Measurements from ENCODE around the gene ERG28. TPM values are rescaled to one million over a fixed set of nuclear protein-coding genes. Genes with fewer than 3 reads are reported as not detected.

The ERG28 gene
- total RNA-seq, 1 experiment from 2014 or later: 36.1 TPM

DNA sequence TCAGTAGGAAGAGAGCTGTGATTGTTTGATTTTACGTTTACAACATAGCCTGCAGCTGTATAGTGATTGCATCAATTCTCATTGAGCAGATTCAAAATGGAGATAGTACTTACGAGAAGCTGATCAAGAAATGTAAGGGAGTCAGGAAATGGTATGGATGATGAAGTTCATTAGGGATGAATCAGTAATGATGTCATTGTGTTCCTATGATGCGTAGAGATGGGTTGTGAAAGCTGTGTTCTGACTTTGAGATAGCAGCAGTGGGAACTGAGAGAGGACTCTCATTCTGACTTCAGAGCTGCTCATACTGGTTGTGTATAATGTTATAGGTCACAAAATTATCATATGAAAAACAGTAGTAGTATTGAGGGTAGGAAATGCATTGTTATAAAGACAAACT is 44.3 kb upstream of the ERG28 start:
- H3K36me3 ChIP-seq (ENCODE audit: control insufficient read depth, insufficient read depth, low read length): no peaks in the 10 kb centered on the region; the same call in 1 of the 2 replicates
- Mint-ChIP-seq H3K4me3 (ENCODE audit: unreplicated experiment) (no peak overlapping the region), H3K27me3 (ENCODE audit: insufficient read depth, unreplicated experiment) (no peaks in the 10 kb centered on the region), H3K9me3 (ENCODE audit: unreplicated experiment) (no peaks in the 10 kb centered on the region), H3K27ac (ENCODE audit: unreplicated experiment) (no peak overlapping the region), H3K36me3 (ENCODE audit: insufficient read depth, unreplicated experiment) (peaks cover 13% of the 10 kb centered on the region), H3K4me1 (ENCODE audit: low read depth, unreplicated experiment) (no peaks in the 10 kb centered on the region)
- no peaks in the 10 kb centered on the region for H3K9me3 ChIP-seq
- ChIA-PET POLR2A (no interaction called here), CTCF (interaction anchor here (0.7 to 0.8 kb wide), 2 partner anchors 25 to 278 kb away, joined by 3 read pairs; no protein-coding TSS in a partner anchor)
- no peaks in the 10 kb centered on the region for H3K4me1 ChIP-seq
- DNase-seq: no peak
- no peak overlapping the region for H3K4me3 ChIP-seq (ENCODE audit: low read depth, low read length)
- BruUV-seq (replicated peaks): no TSS peak
- no peaks in the 10 kb centered on the region for H3K27me3 ChIP-seq (replicated peaks; ENCODE audit: control insufficient read depth, insufficient read depth, low read length)
- TF ChIP-seq, protein P1, sequence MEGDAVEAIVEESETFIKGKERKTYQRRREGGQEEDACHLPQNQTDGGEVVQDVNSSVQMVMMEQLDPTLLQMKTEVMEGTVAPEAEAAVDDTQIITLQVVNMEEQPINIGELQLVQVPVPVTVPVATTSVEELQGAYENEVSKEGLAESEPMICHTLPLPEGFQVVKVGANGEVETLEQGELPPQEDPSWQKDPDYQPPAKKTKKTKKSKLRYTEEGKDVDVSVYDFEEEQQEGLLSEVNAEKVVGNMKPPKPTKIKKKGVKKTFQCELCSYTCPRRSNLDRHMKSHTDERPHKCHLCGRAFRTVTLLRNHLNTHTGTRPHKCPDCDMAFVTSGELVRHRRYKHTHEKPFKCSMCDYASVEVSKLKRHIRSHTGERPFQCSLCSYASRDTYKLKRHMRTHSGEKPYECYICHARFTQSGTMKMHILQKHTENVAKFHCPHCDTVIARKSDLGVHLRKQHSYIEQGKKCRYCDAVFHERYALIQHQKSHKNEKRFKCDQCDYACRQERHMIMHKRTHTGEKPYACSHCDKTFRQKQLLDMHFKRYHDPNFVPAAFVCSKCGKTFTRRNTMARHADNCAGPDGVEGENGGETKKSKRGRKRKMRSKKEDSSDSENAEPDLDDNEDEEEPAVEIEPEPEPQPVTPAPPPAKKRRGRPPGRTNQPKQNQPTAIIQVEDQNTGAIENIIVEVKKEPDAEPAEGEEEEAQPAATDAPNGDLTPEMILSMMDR (IDR thresholded peaks at IDR 0.05; ENCODE audit: insufficient read depth in 1 of 2, low read depth in 1 of 2, low read length in 1 of 2, severe bottlenecking in 1 of 2, unreplicated experiment in 1 of 2): no peak
- intact Hi-C loops (cut with micrococcal nuclease; ENCODE audit: unreplicated experiment): no loop called here

DNA sequence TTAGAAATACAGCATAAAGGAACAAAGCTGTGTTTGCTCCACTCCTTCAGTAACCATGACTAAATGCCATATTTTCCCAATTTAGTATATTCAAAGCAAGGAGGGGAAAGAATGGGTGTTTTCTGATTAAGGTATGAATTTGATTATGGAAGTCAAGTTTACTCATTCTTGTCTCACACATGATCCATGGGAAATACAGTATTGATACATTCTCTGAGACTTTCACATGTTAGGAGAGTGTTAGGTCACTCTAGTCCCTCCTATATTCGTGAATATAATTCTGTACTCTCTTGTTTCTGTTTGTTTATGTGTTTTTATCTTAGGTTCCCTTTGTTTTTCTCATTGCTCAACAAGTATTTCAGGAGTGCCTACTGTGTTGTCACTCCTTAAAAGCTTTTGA is 42.8 kb upstream of the ERG28 start:
- POLR2A ChIA-PET: no interaction called here
- peaks cover 7% of the 10 kb centered on the region for H3K36me3 Mint-ChIP-seq (ENCODE audit: insufficient read depth, unreplicated experiment)
- no peaks in the 10 kb centered on the region for H3K27me3 Mint-ChIP-seq (ENCODE audit: insufficient read depth, unreplicated experiment)
- H3K4me1 ChIP-seq: no peaks in the 10 kb centered on the region
- CTCF ChIA-PET: no interaction called here
- no peaks in the 10 kb centered on the region for H3K27me3 ChIP-seq (replicated peaks; ENCODE audit: control insufficient read depth, insufficient read depth, low read length)
- H3K27ac Mint-ChIP-seq (ENCODE audit: unreplicated experiment): no peak overlapping the region
- intact Hi-C loops (cut with micrococcal nuclease; ENCODE audit: unreplicated experiment): no loop called here
- no peak overlapping the region for H3K4me3 Mint-ChIP-seq (ENCODE audit: unreplicated experiment)
- H3K4me1 Mint-ChIP-seq (ENCODE audit: low read depth, unreplicated experiment): no peaks in the 10 kb centered on the region
- DNase-seq: no peak
- H3K4me3 ChIP-seq (ENCODE audit: low read depth, low read length): no peak overlapping the region
- no TSS peak for BruUV-seq (replicated peaks)
- TF ChIP-seq, protein P1 (IDR thresholded peaks at IDR 0.05; ENCODE audit: insufficient read depth in 1 of 2, low read depth in 1 of 2, low read length in 1 of 2, severe bottlenecking in 1 of 2, unreplicated experiment in 1 of 2): no peak
- no peaks in the 10 kb centered on the region for H3K9me3 ChIP-seq
- no peaks in the 10 kb centered on the region for H3K9me3 Mint-ChIP-seq (ENCODE audit: unreplicated experiment)
- no peaks in the 10 kb centered on the region; the same call in 1 of the 2 replicates for H3K36me3 ChIP-seq (ENCODE audit: control insufficient read depth, insufficient read depth, low read length)

DNA sequence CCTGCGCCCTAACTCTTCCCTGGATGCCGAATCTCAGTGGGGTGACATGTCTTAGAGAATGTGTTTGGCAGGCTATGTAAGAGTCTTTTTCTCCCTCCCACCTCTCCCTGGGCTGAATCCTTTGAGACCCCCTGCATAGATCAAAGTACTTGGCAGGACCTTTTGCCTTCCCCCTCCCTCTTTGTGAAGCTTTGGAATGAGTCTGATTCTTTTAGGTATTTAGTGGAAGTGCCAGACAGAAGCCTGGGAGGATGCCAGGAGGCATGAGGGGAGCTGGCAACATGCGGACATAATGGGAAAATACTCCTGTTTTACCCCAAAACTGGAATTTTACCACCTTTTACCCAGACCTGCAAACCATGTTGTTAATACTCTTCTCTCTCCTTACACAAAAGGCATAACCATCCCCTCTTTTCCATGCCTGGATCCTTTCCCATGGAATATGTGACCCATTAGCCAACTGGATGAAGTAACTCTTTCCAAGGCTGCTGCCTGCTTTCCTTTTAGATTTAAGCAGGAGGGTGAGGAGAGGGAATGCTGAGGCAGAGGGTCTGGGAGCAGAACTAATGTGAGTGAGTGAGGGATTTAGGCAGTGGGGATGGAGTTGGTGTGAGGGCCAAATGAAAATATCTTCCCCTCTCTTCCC is 42.1 kb upstream of the ERG28 start:
- CTCF ChIA-PET: no interaction called here
- TF ChIP-seq, protein P1 (IDR thresholded peaks at IDR 0.05; ENCODE audit: insufficient read depth in 1 of 2, low read depth in 1 of 2, low read length in 1 of 2, severe bottlenecking in 1 of 2, unreplicated experiment in 1 of 2): no peak
- no peak overlapping the region for H3K27ac Mint-ChIP-seq (ENCODE audit: unreplicated experiment)

More for the DNA sequence above, 42.1 kb upstream of the ERG28 start:
- H3K36me3 Mint-ChIP-seq (ENCODE audit: insufficient read depth, unreplicated experiment): peaks cover 7% of the 10 kb centered on the region
- DNase-seq: no peak
- Histone ChIP-seq H3K36me3 (ENCODE audit: control insufficient read depth, insufficient read depth, low read length) (no peaks in the 10 kb centered on the region; the same call in 1 of the 2 replicates), H3K9me3 (no peaks in the 10 kb centered on the region), H3K4me3 (ENCODE audit: low read depth, low read length) (no peak overlapping the region), H3K4me1 (no peaks in the 10 kb centered on the region), H3K27me3 (replicated peaks; ENCODE audit: control insufficient read depth, insufficient read depth, low read length) (no peaks in the 10 kb centered on the region)
- H3K9me3 Mint-ChIP-seq (ENCODE audit: unreplicated experiment): no peaks in the 10 kb centered on the region
- H3K4me1 Mint-ChIP-seq (ENCODE audit: low read depth, unreplicated experiment): no peaks in the 10 kb centered on the region
- POLR2A ChIA-PET: no interaction called here
- H3K4me3 Mint-ChIP-seq (ENCODE audit: unreplicated experiment): no peak overlapping the region
- intact Hi-C loops (cut with micrococcal nuclease; ENCODE audit: unreplicated experiment): no loop called here
- no TSS peak for BruUV-seq (replicated peaks)
- H3K27me3 Mint-ChIP-seq (ENCODE audit: insufficient read depth, unreplicated experiment): no peaks in the 10 kb centered on the region

All from Caco-2 (cell line).